ENCODE data around the gene GRID1.

Gene GRID1

GRCh38 chr10:86060386-86061277 lies 306.0 kb downstream of the GRID1 start:
- in situ Hi-C loops (cut with HindIII; ENCODE audit: low pct_unique_long_range_greater_than_20kb, low sequenced_read_pairs), result no loop called here
- no peak for DNase-seq (ENCODE audit: low read depth in 1 of 2, low spot score in 1 of 2)
- no peak for TF ChIP-seq JUND (IDR thresholded peaks at IDR 0.05; ENCODE audit: low read depth)

- no peak for TF ChIP-seq JUND (IDR thresholded peaks at IDR 0.05; ENCODE audit: low read depth)
- no peak for DNase-seq (ENCODE audit: low read depth in 1 of 2, low spot score in 1 of 2)
- in situ Hi-C loops (cut with HindIII; ENCODE audit: low pct_unique_long_range_greater_than_20kb, low sequenced_read_pairs), result no loop called here
Measured at GRCh38 chr10:86059892-86060291, 306.7 kb downstream of the GRID1 start.

- in situ Hi-C loops (cut with HindIII; ENCODE audit: low pct_unique_long_range_greater_than_20kb, low sequenced_read_pairs), result no loop called here
Measured at GRCh38 chr10:86058964-86059363, 307.6 kb downstream of the GRID1 start.

GRCh38 chr10:86057708-86058107 lies 308.9 kb downstream of the GRID1 start:
- TF ChIP-seq JUND (IDR thresholded peaks at IDR 0.05; ENCODE audit: low read depth), result no peak
- no peak for DNase-seq (ENCODE audit: low read depth in 1 of 2, low spot score in 1 of 2)
- in situ Hi-C loops (cut with HindIII; ENCODE audit: low pct_unique_long_range_greater_than_20kb, low sequenced_read_pairs), result no loop called here

More at GRCh38 chr10:86058964-86059363, 307.6 kb downstream of the GRID1 start:
- no peak for DNase-seq (ENCODE audit: low read depth in 1 of 2, low spot score in 1 of 2)
- no peak for TF ChIP-seq JUND (IDR thresholded peaks at IDR 0.05; ENCODE audit: low read depth)

- DNase-seq (ENCODE audit: low read depth in 1 of 2, low spot score in 1 of 2), result no peak
- in situ Hi-C loops (cut with HindIII; ENCODE audit: low pct_unique_long_range_greater_than_20kb, low sequenced_read_pairs), result no loop called here
- TF ChIP-seq JUND (IDR thresholded peaks at IDR 0.05; ENCODE audit: low read depth), result no peak
Measured at GRCh38 chr10:86056672-86057071, 309.9 kb downstream of the GRID1 start.

GRCh38 chr10:86055928-86056327 lies 310.7 kb downstream of the GRID1 start:
- DNase-seq (ENCODE audit: low read depth in 1 of 2, low spot score in 1 of 2), result no peak
- TF ChIP-seq JUND (IDR thresholded peaks at IDR 0.05; ENCODE audit: low read depth), result no peak
- in situ Hi-C loops (cut with HindIII; ENCODE audit: low pct_unique_long_range_greater_than_20kb, low sequenced_read_pairs), result no loop called here

- TF ChIP-seq JUND (IDR thresholded peaks at IDR 0.05; ENCODE audit: low read depth), result no peak
- in situ Hi-C loops (cut with HindIII; ENCODE audit: low pct_unique_long_range_greater_than_20kb, low sequenced_read_pairs), result no loop called here
- no peak for DNase-seq (ENCODE audit: low read depth in 1 of 2, low spot score in 1 of 2)
Measured at GRCh38 chr10:86053675-86054074, 312.9 kb downstream of the GRID1 start.

GRCh38 chr10:86051586-86051985 lies 315.0 kb downstream of the GRID1 start:
- TF ChIP-seq JUND (IDR thresholded peaks at IDR 0.05; ENCODE audit: low read depth), result no peak
- in situ Hi-C loops (cut with HindIII; ENCODE audit: low pct_unique_long_range_greater_than_20kb, low sequenced_read_pairs), result no loop called here
- no peak for DNase-seq (ENCODE audit: low read depth in 1 of 2, low spot score in 1 of 2)

GRCh38 chr10:86049442-86049841 lies 317.2 kb downstream of the GRID1 start:
- no peak for TF ChIP-seq JUND (IDR thresholded peaks at IDR 0.05; ENCODE audit: low read depth)
- DNase-seq (ENCODE audit: low read depth in 1 of 2, low spot score in 1 of 2), result no peak
- in situ Hi-C loops (cut with HindIII; ENCODE audit: low pct_unique_long_range_greater_than_20kb, low sequenced_read_pairs), result no loop called here

- no peak for DNase-seq (ENCODE audit: low read depth in 1 of 2, low spot score in 1 of 2)
- in situ Hi-C loops (cut with HindIII; ENCODE audit: low pct_unique_long_range_greater_than_20kb, low sequenced_read_pairs), result no loop called here
- no peak for TF ChIP-seq JUND (IDR thresholded peaks at IDR 0.05; ENCODE audit: low read depth)
Measured at GRCh38 chr10:86048973-86049372, 317.6 kb downstream of the GRID1 start.

- TF ChIP-seq JUND (IDR thresholded peaks at IDR 0.05; ENCODE audit: low read depth), result no peak
- in situ Hi-C loops (cut with HindIII; ENCODE audit: low pct_unique_long_range_greater_than_20kb, low sequenced_read_pairs), result no loop called here
Measured at GRCh38 chr10:86048571-86048970, 318.0 kb downstream of the GRID1 start.

GRCh38 chr10:86047588-86047987 lies 319.0 kb downstream of the GRID1 start:
- no peak for DNase-seq (ENCODE audit: low read depth in 1 of 2, low spot score in 1 of 2)
- in situ Hi-C loops (cut with HindIII; ENCODE audit: low pct_unique_long_range_greater_than_20kb, low sequenced_read_pairs), result no loop called here
- no peak for TF ChIP-seq JUND (IDR thresholded peaks at IDR 0.05; ENCODE audit: low read depth)

More at GRCh38 chr10:86048571-86048970, 318.0 kb downstream of the GRID1 start:
- DNase-seq (ENCODE audit: low read depth in 1 of 2, low spot score in 1 of 2), result no peak

- no peak for TF ChIP-seq JUND (IDR thresholded peaks at IDR 0.05; ENCODE audit: low read depth)
- no peak for DNase-seq (ENCODE audit: low read depth in 1 of 2, low spot score in 1 of 2)
- in situ Hi-C loops (cut with HindIII; ENCODE audit: low pct_unique_long_range_greater_than_20kb, low sequenced_read_pairs), result no loop called here
Measured at GRCh38 chr10:86046845-86047460, 319.6 kb downstream of the GRID1 start.
